NCI-H2227 (cell line): ENCODE data around the gene CBX3.
A peak's percentile ranks its signal among the peaks of the same experiment; 100 is the strongest.
"Not testable (repeated sequence)": the region's sequence is repeated elsewhere in the genome, so short reads cannot be mapped to it uniquely, and the experiment has no call there.

Experiments used
- DNase-seq: peaks from one replicate; lab custom pipeline; 2025; ENCODE audit not compliant: unreplicated experiment; lab: John Stamatoyannopoulos, UW

Gene CBX3

DNA sequence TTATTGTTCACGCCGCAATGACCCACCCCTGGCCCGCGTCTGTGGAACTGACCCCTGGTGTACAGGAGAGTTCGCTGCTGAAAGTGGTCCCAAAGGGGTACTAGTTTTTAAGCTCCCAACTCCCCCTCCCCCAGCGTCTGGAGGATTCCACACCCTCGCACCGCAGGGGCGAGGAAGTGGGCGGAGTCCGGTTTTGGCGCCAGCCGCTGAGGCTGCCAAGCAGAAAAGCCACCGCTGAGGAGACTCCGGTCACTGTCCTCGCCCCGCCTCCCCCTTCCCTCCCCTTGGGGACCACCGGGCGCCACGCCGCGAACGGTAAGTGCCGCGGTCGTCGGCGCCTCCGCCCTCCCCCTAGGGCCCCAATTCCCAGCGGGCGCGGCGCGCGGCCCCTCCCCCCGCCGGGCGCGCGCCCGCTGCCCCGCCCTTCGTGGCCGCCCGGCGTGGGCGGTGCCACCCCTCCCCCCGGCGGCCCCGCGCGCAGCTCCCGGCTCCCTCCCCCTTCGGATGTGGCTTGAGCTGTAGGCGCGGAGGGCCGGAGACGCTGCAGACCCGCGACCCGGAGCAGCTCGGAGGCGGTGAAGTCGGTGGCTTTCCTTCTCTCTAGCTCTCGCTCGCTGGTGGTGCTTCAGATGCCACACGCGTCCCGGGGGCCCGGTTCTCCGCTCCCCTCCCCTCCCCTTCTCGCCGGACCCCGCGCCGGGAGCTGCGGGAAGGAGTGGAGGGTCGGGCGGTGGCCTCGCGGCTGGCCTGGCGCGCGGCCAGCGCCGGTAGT, at the start of gene CBX3:
Gene CBX3 (plus strand): TSS at position 499 of the 772 bp plus-strand sequence. CDS start 1,254 bp downstream, outside the sequence.
- DNase-seq, result peak; percentile 95

DNA sequence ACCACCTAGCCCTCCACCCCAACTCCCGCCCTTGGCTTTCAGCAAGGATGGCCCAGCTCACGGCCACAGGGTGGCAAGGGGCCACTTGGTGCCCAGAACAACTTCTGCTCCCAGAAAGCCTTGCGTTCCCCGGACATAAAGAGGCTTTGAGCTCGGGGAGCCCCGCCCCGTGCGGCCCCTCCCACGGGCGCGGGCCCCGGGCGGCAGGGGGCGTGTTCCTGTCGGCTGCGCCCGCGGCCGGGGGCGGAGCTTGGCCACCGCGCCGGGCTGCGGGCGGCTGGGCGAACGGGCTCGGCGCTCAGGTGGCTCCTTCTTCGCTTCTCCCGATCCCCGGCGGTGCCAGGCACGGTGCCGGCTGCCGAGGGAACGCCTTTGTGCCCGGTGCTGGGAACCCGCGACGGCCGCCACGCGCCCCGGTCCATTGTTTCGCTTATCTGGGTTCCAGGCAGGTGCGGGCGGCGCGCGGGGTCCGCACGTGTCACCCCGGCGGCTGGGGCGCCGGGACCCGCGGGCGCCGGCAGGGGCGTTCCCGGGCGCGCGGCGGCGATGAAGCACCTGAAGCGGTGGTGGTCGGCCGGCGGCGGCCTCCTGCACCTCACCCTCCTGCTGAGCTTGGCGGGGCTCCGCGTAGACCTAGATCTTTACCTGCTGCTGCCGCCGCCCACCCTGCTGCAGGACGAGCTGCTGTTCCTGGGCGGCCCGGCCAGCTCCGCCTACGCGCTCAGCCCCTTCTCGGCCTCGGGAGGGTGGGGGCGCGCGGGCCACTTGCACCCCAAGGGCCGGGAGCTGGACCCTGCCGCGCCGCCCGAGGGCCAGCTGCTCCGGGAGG, 49.4 kb upstream of the CBX3 start, which contains the start of gene NFE2L3:
Gene NFE2L3 (plus strand): TSS at position 246 of the 829 bp plus-strand sequence. CDS start 301 bp downstream, at position 547.
- peak; percentile 91 for DNase-seq

DNA sequence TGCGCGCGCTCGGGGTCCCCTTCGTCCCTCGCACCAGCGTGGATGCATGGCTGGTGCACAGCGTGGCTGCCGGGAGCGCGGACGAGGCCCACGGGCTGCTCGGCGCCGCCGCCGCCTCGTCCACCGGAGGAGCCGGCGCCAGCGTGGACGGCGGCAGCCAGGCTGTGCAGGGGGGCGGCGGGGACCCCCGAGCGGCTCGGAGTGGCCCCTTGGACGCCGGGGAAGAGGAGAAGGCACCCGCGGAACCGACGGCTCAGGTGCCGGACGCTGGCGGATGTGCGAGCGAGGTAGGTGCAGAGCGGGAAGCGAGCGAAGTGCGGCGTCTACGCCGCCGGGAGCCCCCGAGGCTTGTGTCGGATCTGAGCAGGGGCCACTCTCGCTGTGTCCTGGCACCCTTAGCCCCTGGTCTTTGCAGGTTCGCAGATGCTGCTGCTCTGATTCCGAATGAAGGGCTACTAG, 48.7 kb upstream of the CBX3 start:
- DNase-seq, result peak; percentile 51

DNA sequence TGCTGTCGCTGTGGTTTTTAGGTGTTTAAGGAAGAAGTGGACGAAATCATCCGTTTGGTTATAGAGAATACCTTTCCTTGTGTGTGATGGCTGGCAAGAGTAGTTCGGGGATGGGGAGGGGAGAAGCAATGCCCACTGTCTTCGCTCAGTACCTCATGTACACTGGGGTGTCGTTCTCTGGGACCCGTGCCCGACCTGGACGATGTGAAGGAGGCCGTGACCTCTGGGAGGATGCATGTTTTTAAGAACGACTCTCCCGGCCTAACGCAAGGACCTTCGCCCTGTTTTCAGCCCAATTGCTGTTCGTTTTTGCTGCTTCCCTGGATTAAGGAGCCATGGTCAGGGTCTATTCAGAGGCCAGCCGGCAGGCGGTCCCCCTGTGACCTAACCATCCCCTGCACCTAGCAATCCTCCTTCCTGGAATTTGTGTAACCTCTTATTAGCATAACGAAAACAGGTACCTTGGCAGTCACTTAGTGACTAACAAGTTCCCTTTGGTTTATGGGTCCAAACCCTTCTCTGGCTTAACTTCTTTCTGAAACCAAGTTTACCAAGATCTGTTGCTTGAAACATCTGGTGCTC, 48.2 kb upstream of the CBX3 start:
- no peak for DNase-seq

DNA sequence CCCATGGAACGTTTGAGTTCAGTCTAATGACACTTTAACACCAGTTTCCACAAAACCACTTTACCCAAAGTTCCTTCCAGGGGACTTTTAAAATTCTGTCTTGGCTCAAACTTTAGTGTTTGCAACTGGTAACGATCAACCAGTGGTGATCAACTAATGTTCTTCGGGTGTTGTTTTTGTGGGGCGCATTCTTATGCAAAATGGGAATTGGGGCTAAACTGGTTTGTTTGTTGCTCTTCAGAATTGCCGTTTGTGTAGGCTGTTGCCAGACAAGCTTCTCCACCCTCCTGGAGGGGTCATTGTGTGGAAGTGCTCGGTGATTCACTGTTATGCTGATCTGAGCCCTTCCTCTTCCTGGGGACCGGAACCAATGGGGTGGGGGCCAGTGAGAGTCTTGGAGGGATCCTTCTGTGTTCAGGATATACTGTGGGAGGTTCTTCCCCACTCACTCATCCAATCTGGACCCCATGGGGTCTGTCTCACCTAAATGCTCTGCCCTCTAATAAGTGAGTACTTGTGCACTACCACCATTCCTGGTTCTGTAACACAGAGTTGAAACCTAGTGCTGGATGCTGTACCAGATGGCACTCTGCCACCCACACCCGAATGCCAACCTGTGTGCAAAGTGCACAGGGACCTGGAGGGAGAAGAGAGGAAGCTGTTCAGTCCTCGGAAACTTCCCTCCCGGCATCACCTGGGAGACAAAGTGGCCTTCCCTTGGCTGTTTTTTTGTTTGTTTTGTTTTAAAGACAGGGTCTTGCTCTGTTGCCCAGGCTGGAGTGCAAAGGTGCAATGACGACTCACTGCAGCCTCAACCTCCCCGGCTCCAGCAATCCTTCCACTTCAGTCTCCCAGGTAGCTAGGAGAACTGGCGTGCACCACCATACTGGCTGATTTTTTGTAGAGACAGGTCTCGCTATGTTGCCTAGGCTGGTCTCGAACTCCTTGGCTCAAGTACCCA, 47.4 kb upstream of the CBX3 start:
- no peak for DNase-seq

DNA sequence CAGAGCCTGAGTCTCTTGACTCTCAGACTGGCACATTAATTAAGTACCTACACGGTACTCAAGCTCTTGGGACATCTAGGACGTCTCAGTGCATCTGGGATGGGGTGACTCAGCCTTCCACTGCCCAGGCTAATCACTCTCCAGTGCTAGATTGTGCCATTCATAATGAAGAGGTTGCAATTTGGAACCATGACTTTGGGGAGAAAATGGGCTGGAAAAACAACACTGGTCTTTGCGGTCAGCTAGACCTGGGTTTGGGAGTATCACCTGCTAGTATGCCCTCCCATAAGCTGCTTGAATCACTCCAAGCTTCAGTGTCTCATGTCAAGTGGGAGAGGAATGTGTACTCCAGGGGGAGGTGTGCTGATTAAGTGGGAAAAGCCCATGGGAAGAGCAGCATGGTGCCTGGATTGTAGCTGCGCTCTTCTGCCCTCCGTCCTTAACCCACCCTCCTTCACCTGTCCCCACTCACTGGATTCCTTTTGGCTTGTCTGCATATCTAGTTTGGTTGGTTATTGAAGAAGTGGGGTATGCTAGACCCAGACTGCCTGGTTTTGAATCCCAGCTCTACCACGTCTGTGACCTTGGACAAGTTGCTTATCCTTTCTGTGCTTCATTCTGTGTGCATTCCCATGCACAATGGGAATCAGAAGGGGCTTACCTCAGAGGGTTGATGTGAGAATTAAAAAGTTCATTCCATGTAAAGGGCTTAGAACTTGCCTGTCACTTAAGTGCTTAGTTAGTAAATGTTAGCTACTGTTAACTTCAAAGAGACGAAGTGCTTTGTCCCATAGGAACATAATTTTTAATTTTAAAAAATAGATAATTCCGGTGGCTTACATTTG, 45.8 kb upstream of the CBX3 start:
- peak; percentile 17 for DNase-seq

DNA sequence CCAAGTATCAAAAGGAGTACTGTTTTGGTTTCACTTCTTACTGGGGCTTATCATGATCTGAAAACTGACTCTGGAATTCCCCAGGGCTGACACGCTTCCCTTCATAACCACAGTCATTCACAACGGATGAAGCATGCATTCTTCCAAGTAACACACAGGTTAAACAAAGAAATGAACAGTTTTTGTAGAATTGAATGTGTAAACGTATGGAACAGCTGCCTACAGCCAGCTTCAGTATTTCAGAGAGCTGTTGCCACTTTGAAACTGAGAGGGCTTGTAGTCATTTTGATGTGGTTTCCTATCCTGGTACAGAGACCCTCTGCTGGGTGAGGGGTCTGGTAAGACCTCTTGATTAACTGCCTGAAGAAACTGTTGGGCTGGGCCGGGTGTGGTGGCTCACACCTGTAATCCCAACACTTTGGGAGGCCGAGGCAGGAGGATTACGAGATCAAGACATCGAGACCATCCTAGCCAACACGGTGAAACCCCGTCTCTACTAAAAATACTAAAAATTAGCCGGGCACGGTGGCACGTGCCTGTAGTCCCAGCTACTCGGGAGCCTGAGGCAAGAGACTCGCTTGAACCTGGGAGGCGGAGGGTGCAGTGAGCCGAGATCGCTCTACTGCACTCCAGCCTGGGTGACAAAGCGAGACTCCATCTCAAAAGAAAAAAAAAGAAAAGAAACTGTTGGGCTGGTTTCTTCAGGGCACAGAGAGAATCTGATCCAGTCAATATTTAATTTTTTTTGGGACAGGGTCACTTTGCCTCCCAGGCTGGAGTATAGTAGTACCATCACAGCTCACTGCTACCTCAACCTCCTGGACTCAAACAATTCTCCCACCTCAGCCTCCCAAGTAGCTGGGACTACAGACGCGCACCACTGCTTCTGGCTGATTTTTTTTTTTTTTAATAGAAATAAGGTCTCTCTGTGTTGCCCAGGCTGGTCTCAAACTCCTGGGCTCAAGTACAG, 44.8 kb upstream of the CBX3 start:
- no peak for DNase-seq

DNA sequence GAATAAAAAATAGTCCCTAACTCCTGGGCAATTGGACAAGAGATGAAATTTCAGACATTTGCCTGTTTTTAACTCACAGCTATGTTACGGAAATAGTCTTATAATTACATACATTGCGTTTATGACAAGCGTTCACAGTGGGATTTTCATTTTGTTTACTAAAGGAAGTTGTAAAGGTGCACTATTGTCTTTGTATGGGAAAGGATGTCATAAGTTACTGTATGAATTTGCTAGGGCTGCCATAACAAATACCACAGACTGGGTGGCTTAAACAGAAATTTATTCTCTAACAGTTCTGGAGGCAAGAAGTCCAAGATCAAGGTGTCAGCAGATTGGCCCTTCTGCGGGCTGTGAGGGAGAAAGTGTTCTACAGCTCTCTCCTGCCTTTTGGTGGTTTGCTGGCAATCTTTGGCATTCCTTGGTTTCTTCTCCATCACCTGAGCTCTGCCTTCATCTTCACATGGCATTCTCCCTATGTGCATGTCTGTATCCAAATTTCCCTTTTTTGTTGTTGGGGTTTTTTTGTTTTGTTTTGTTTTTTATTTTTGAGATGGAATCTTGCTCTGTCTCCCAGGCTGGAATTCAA, 43.9 kb upstream of the CBX3 start:
- DNase-seq, result no peak

DNA sequence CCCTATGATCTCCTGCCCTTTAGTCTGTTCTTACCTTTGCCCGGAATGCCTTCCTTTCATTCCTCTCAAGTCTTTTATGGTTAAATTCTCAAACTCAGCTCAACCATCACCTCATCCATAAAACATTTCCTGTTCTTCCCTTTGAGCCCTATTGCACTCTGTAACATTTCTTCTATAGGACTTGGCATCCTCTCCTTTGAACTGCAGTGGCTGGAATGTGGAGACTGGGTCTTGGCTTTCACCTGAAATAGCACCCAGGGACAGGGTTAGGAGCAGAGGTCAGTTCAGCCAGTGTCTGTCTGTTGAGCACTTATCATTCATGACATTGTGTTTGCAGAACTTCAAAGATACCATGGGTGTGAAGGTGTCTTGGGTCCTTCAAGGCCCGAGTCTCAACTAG, 42.3 kb upstream of the CBX3 start:
- no peak for DNase-seq

DNA sequence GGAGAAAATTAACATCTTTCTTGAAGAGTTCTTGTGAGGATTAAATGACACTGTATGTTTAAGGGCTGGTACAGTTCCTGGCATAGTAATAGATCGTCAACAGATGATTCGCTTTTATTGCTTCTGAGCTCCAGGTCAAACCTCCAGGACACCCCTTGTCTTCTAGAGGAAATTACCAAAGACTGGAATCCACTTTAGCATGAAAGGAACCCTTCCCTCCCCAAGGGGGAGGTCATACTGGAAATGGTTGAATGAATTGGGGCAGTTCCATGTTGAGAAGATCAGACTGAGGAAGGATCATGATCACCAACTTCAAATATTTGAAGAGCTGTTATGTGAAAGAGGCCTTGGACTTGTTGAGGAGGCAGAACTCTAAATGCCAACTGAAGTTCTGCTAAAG, 40.6 kb upstream of the CBX3 start:
- DNase-seq, result no peak

DNA sequence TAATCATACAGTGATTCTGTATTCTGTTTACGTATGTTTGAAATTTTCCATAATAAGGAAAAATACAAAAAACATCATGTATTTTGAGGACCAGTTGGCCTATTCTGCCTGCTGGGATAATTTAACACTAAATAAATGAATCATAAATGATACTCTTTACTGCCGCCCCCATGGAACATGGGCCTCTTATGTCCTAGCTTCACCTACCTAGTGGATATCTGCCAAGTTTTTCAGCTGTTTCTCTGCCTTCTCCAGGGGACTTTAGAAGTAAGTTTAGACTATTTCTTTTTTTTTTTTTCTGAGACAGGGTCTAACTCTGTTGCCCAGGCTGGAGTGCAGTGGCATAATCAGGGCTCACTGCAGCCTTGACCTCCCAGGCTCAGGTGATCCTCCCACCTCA, 39.1 kb upstream of the CBX3 start:
- no peak for DNase-seq

DNA sequence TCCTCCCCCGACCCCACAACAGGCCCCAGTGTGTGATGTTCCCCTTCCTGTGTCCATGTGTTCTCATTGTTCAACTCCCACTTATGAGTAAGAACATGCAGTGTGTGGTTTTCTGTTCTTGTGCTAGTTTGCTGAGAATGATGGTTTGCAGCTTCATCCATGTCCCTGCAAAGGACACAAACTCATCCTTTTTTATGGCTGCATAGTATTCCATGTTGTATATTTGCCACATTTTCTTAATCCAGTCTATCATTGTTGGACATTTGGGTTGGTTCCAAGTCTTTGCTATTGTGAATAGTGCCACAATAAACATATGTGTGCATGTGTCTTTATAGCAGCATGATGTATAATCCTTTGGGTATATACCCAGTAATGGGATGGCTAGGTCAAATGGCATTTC, 37.7 kb upstream of the CBX3 start:
- DNase-seq, result not testable (repeated sequence)

DNA sequence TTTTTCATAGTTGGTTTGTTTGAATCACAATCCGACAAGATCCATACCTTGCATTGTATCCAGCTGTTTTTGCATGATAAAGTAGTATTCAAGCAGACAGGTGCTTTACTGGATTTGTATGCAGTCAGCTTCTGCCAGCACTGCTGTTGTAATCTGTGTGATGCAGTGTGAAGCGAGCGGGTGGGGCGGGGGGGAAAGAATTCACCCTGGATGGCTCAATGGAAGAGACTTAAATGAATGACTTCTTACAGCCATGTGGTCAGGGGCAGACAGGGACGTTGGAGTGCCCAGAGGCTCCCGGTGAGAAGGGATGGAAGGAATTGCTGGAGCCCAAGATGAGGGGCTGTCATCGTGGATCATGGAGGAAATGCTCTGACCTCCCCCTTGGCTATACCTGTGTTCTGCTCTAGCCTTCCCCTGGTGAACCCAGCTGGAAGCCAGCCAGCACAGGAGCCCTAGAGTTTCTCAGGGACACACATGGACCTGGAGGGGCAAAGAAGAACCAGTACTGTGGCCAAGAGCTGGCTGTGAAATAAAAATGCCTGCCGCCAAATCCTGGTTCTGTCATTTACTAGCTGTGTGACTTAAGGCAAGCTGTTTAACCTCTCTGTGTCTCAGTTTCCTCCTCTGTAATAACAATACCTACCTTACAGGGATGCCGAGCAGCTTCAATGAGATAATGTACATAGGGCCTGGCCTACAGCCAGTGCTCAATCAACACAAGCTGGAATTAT, 35.4 kb upstream of the CBX3 start:
- DNase-seq, result no peak

DNA sequence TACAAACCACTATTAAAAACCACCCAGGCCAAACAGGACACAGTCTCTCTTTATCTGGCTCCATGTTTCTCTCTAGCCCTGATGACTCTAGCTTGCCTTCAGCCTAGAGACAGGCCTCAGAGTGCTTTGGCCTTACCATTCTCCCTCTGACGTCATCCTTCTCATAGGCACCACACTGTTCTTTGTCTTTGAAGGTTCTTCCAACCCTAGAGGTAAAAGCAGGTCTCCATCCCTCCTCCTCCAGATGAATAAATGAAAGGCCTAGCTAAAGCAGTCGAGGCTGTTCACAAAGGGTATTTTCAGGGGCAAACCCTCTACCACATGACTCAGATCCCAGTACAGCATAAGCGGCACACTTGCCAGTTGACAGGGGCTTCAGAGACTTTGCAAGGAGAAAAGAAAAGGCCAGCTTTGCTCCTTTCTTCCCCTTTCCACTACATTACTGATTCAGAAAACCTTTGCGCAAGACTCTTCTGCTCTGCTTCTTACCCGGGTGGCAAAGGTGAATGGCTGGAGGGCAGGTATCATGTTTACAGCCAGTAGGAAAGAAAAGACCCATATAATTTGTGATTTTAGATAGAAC, 34.8 kb upstream of the CBX3 start:
- no peak for DNase-seq

DNA sequence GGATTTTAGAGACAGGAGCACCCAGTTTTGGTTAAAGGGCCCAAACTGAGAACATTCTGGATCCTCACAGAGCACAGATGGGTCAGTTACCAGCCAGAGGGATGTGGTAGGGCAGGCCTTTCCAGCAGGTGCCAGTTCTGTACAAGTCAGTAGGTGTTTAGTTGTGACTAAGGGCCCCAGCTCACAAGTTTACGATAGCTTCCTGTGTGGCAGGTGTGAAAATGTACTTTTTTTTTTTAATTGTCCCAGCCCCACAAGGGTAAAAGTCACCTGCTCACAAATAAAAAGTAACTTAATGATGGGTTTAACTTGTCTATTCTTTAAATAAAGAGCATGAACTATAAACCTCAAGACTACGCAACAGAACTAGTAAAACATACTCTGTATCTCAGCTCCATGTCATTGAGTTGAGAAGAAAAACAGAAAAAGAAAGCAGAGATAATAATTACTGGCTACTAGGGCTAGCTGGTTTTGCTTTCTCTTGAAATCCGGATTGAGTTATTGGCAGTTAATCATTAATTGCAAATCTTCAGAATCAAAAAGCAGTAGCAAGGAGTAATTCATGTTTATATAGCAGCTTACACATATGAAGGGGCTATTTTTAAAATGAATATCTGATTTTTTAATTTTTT, 34.1 kb upstream of the CBX3 start:
- no peak for DNase-seq

DNA sequence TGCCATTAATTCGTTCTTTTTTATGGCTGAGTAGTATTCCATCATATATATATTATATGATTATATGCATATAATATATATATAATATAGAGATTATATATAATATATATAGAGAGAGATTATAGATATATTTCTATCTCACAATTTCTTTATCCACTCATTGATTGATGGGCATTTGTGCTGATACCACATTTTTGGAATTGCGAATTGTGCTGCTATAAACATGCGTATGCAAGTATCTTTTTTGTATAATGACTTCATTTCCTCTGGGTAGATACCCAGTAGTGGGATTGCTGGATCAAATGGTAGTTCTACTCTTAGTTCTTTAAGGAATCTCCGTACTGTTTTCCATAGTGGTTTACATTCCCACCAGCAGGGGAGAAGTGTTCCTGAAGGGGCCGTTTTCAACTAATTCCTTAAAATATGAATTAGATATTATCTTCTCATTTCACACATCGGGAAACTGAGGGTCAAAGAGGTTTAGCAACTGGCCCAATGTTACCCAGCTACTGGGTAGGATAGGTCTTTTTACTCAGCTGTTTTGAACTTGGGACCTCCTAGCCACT, 33.0 kb upstream of the CBX3 start:
- no peak for DNase-seq
